GM18951 (cell line): ENCODE data around the gene LCP2.

ENCODE experiments used
- POLR2A ChIP-seq: IDR thresholded peaks from 4 replicates; pipeline ENCODE4 v1.6.1; 2011; ENCODE audit warnings: mild to moderate bottlenecking; ENCODE audit not compliant: insufficient read length, insufficient read depth; ENCODE audit errors: extremely low read depth
- in situ Hi-C: fragments of 300-500 bp; cut with MboI; formaldehyde crosslinking; loops from one replicate; pipeline ENCODE4 v1.12.0; 2022; ENCODE audit warnings: low sequenced_read_pairs, mixed read lengths, inconsistent platforms; ENCODE audit not compliant: unreplicated experiment

LCP2 gene

DNA sequence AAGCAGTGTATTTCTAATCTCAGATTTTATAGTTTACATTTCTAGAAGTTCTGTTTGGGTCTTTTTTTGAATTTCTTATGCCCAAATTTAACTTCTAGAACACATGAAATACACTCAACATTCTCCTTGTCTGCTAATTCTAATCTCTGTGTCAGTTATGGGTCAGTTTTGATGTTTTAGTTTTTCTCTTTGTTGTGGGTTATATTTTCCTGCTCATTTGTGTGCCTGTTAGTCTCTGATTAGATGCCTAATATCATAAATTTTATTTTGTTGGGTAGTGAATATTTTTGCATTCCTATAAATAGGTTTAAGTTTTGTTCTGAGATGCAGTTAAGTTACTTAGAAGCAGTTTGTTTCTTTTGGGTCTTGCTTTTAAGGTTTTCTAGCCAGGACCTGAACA lies 12.4 kb downstream of the LCP2 start:
- no peak for TF ChIP-seq POLR2A
- in situ Hi-C loops, result no loop called here

DNA sequence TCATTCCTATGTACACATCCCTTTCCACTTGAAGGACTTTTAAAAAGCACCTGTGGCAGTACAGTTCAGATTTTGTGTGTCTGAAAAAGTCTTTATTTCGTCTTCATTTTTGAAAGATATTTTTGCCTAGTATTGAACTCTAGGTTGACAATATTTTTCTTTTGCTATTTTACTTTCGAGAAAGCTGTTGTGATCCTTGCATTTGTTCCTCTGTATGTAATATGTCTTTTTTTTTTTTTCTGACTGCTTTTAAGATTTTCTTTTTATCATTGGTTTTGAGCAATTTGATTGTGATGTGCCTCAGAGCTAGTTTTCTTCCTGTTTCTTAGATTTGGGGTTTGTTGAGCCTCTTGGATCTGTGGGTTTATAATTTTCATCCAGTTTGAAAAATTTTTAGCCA lies 13.3 kb downstream of the LCP2 start:
- in situ Hi-C loops, result no loop called here
- no peak for TF ChIP-seq POLR2A

DNA sequence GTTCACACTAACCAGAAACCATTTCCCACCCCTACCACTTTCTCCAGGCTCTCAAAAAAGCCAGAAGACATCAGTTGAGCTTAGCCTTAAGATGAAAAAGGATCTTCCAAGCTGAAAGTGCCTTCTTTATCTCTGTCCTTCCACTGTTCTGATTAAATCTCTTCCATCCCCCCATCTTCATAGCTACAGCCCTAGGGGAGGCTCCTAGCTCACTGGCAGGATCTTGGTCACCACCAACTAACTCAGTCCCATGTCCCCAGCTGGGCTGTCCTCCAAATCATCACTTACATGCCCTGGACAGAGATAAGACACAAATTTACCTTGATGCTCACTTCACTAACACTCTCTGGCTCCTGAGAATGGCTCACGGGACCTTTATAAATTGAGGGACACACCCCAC lies 14.3 kb downstream of the LCP2 start:
- in situ Hi-C loops, result no loop called here
- no peak for TF ChIP-seq POLR2A

DNA sequence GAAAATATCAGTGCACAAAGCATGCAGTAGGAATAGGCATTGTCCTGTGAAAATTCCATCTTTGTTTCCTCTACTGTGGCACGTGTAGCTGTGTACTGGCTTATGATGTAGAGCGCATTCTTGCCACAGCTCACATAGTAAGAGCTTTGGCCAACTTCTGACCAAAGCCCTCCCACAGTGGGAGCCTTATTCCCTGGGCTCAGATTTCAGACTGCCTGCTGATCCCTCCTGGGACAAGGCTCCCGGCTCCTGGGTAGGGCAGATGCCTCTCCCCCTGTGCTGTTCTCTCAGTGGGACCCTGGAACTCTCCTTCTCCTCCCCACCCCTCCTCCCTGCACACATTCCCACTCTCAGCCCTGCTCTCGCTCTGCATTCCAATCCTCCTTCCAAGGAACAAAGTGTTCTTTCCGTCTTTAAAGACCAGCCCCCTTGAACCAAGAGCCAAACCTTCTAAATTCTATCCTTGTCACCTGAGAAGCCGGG lies 17.5 kb downstream of the LCP2 start:
- in situ Hi-C loops, result no loop called here
- TF ChIP-seq POLR2A, result no peak

DNA sequence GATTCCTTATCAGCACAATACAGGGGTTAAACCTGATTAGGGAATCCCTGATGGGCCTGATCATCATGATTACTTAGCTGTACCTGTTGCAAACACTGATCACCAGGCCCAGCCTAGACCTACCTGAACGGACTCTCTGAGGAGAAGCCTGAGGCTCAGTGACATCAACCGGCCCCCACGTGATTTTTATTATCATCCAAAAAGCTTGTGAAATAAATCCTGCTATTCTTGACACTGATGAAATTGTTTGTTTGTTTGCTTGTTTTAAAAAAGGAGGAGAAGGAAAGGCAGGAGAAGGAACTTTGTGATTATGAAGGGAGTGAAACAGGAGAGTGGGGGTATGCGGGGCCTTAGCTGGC lies 18.1 kb downstream of the LCP2 start:
- in situ Hi-C loops, result no loop called here
- TF ChIP-seq POLR2A, result no peak

DNA sequence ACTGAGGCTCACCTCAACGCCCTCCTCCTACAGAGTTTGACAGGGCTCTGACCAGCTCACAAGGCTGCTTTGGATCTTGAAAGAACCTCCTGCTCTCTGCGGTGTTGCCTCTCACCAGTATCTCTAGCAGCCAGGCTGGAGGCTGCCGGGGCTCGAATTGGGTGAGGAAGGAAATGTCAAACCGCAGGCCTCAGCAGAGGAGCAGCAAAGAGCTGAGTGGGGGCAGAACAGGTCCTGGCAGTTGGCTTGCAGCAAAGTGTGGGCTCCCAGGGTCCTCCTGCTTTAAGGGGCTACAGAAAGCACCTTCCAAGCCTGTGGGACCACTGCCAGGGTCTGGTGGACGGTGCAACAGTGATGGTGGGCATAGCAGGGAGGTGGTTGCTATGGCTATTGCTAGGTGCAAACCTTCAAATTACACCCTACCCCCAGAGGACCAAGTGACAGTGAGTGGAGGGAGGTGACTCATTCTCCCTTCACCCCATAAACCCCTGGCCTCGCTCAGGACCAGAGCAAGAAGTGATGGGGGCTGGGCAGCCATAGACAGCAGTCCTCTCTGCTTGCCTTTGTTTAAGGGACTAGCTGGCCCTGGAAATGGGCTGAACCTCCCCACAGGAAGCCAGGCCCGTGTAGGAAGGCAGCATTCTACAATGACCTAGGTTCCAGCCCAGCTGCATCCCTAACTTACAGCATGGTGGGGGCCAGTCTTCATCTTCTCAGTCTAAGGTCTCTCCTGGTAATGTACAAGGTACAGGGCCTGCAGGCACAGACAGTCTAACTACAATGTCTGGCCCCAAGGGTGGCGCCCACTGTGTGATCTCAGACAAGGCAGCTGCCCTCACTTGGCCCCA lies 18.7 kb downstream of the LCP2 start:
- TF ChIP-seq POLR2A, result no peak
- in situ Hi-C loops, result no loop called here

DNA sequence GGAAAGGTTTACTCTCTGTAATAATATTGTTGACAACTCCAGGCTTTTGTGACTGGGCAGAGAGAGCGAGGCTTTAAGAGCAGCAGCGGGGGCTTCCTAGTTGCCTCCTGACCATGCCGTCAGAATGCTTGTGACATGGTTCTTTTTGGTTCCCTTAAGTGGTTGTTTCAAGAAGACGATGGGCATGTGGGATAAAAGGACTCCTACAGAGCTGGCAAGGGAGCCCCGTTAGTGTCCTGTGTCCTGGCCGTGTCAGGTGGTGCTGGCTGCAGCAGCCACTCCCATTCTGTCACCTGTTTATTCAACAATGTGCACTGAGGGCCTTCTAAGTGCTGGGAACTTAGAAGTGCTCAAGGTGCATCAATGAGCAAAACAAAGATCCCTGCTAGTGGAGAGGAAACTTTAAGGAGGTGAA lies 19.7 kb downstream of the LCP2 start:
- no peak for TF ChIP-seq POLR2A
- in situ Hi-C loops, result no loop called here

DNA sequence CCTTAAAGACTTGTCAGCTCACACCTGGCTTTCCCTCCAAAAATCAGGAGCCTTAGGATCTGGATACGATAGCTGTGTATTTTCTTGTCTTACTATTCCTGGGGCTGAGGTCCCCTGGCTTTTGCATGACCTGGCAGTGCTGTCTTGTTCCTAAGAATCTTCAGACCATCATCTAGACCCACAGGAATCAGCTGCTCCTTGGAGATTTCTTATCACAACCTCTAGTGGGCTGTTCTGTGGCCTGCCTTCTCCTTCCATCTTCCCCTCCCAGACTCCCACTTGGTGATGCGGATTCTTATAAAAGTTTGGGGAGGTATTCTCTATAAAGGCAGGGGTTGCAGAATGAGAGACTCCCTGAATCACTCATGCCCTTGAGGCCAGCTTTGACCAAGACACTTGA lies 21.4 kb downstream of the LCP2 start:
- TF ChIP-seq POLR2A, result no peak
- in situ Hi-C loops, result no loop called here

DNA sequence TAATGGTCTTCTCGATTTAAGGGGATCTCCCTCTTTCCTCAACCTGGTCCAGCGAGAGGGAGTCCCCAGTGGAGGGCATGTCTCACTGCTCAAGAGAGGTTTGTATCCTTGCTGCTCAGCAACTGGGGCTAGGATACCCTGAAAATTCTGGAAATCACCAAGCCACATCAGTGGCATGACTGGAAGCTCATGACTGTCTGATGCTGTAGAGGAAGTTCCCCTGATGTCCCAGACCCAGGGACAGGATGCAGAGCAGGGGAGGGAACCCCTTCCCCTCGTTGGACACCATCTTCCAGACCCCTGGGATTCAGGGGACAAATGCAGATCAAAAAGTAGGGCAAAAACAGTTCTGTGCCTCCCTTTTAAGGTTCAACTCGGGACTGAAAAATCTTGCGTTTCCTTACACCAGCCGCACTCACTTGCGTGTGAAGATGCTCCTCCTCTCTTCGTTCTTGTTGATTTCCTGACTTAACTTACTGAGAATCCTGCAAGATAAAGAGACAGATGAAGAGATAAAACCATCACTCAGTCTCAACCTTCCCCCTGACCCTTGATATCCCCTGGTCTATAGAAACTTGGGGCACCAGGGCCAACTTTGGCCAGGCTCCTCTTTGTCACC lies 22.1 kb downstream of the LCP2 start:
- in situ Hi-C loops, result no loop called here
- no peak for TF ChIP-seq POLR2A

DNA sequence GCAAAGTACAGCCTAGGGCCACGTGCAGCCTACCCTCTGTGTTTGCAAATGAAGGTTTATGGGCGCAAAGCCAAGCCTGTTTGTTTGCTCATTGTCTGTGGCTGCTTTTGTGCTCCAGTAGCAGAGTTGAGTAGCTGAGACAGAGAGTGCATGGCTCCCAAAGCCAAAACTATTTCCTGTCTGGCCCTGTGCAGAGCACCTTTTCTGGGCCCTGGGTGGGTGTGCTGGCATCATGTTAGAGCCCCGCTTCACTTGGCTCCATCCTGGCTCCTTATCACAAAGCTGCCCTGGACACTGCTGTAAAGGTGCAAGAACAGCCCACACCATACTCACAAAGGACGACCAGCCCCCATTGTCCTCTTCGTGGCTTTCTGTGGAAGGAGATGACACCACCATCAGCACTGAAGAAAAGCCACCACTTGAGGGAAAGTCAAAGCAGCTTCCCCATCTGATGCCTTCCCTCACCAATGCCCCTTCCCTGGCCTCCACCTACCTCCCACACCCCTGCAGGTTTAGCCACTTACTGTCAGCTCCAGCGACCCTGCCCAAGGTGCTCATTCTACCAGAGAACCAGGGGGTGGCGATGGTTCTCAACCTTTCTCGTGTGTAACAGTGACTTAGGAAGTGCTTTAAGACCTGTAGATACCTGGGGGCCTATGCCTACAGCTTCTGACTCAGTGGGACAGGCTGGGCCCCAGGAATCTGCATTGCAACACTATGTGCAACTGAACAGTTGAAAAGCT lies 23.4 kb downstream of the LCP2 start:
- in situ Hi-C loops, result no loop called here
- no peak for TF ChIP-seq POLR2A

DNA sequence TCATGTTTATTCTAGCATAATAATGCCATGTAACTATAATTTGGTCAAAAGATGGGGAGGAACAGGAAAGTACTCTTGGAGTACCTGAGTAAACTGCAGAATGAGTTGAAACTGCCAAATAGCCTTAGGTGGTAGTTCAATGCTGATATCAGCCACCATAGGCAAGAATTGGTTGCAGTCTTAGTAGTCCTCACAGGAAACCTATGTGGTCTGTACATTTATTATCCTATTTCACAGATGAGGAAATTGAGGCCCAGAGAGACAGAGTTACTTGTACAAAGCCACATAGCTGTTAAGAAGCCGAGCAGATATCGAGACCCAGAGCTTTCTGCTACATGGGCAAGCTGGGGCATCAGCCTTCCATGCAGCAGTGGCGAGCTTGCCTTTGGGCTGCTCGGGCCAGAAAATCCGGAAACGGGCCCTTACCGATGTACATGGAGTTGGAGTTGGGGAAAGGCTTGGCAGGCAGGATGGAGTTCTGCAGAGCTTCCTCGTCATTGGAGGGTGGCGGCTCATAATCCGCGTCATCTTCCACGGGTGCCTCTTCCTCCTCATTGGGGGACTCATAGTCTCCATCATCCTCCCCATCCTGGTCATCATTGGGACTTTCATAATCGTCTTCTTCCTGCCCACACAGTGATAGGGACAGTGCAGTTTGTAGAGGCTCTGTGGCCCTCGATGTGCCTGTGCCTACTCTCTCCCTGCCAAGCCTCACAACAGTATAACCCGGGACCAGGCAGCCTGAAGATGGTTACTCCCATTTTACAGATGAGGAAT lies 27.1 kb downstream of the LCP2 start:
- TF ChIP-seq POLR2A, result no peak
- in situ Hi-C loops, result no loop called here

DNA sequence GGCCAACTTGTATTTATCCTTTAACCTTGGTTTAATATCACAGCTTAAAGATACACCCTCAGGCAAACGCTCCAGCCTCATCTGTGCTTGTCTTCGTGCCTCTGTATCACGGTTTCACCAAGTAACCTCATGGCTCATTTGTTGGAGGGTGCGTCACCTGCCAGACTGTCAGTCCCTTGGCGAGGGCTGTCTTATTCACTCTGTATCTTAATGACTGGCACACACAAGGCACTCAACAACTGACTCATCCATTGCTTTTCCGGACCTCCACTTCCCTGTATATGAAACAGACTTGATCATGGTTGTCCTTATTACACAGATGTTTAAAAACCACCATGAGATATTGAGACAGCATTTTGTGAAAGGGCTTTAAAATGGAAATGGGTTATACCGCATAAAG lies 28.0 kb downstream of the LCP2 start:
- in situ Hi-C loops, result no loop called here
- TF ChIP-seq POLR2A, result no peak

DNA sequence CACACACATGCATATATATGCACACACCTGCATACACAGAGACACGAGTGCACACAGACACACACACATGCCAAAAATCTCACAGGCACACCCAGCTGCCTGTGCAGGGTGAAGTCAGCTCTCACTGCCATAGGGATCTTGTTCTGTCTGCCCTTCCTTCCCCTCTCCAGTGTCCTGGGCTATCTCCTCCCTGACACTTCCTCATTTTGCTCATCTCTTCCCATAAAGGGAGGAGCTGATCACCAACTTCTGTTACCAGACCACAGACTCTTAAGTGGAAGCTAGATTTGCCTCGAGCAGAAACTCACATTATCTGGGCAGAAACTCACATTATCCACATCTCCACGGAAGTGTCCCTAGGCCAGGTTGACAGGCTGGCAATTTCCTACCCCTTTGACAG lies 28.7 kb downstream of the LCP2 start:
- in situ Hi-C loops, result no loop called here

More for the DNA sequence above, 28.7 kb downstream of the LCP2 start:
- TF ChIP-seq POLR2A, result no peak
